Left lobe of liver (tissue), 2 donors: Measurements from ENCODE around the gene RGPD4. TPM values are rescaled to one million over a fixed set of nuclear protein-coding genes. Genes with fewer than 3 reads are reported as not detected.
A peak's percentile ranks its signal among the peaks of the same experiment; 100 is the strongest.
"Not testable (repeated sequence)": the region's sequence is repeated elsewhere in the genome, so short reads cannot be mapped to it uniquely, and the experiment has no call there.

Experiments
- ATAC-seq: fragments of 200-7000 bp; cut with Tn5 transposase; one replicate; pipeline ENCODE4 v1.9.1; 2020; ENCODE audit warnings: mild to moderate bottlenecking, moderate library complexity
- DNase-seq: peaks from one replicate; pipeline ENCODE4 v3.0.0-alpha.2; 2020; ENCODE audit warnings: low spot score
- total RNA-seq: library from RNA; stranded (reverse); gene quantifications from one replicate; pipeline ENCODE4 v1.2.1, GENCODE V29; 2021
- donor health status: DM: no; HTN: no; CAD: no; lungs with moderate emphysema.
- donor health status: DM: no; HTN: yes; CAD: no.

RGPD4 gene
- total RNA-seq, result not detected

- not testable (repeated sequence) for ATAC-seq, DNase-seq
Measured at GRCh38 chr2:107826749-107827148, at the start of gene RGPD4. Gene RGPD4, plus strand, starts transcription at chr2:107826892. Its CDS starts 122 bp downstream, at chr2:107827014.

GRCh38 chr2:107777974-107778373 is 48.7 kb upstream of the RGPD4 start:
- ATAC-seq, result no peak
- no peak for DNase-seq

- ATAC-seq, result no peak
Measured at GRCh38 chr2:107785756-107786155, 40.9 kb upstream of the RGPD4 start.

GRCh38 chr2:107790837-107791236 is 35.9 kb upstream of the RGPD4 start:
- no peak for DNase-seq

More at GRCh38 chr2:107785756-107786155, 40.9 kb upstream of the RGPD4 start:
- DNase-seq, result no peak

GRCh38 chr2:107801498-107801897 is 25.2 kb upstream of the RGPD4 start:
- no peak for ATAC-seq
- no peak for DNase-seq

More at GRCh38 chr2:107790837-107791236, 35.9 kb upstream of the RGPD4 start:
- no peak for ATAC-seq

- ATAC-seq (no peak), DNase-seq (no peak)
Measured at GRCh38 chr2:107804608-107805498, 21.8 kb upstream of the RGPD4 start.

- ATAC-seq, result no peak
- DNase-seq, result no peak
Measured at GRCh38 chr2:107806901-107807300, 19.8 kb upstream of the RGPD4 start.

- no peak for DNase-seq
- ATAC-seq, result no peak
Measured at GRCh38 chr2:107807988-107808387, 18.7 kb upstream of the RGPD4 start.

GRCh38 chr2:107808959-107809358 is 17.7 kb upstream of the RGPD4 start:
- DNase-seq (no peak), ATAC-seq (peak; percentile 46)

- ATAC-seq, result no peak
- DNase-seq, result no peak
Measured at GRCh38 chr2:107809835-107810234, 16.9 kb upstream of the RGPD4 start.

GRCh38 chr2:107810734-107811133 is 16.0 kb upstream of the RGPD4 start:
- ATAC-seq (no peak), DNase-seq (no peak)

- no peak for ATAC-seq
- DNase-seq, result no peak
Measured at GRCh38 chr2:107811411-107811810, 15.3 kb upstream of the RGPD4 start.

- ATAC-seq, result no peak
- no peak for DNase-seq
Measured at GRCh38 chr2:107812006-107812405, 14.7 kb upstream of the RGPD4 start.

- DNase-seq, result no peak
- no peak for ATAC-seq
Measured at GRCh38 chr2:107817378-107817777, 9.3 kb upstream of the RGPD4 start.

- no peak for ATAC-seq
- DNase-seq, result no peak
Measured at GRCh38 chr2:107822302-107822701, 4.4 kb upstream of the RGPD4 start.

- ATAC-seq, result no peak
- no peak for DNase-seq
Measured at GRCh38 chr2:107824451-107825205, 2.1 kb upstream of the RGPD4 start.

GRCh38 chr2:107825206-107825563 is 1.5 kb upstream of the RGPD4 start:
- DNase-seq (no peak), ATAC-seq (no peak)

- not testable (repeated sequence) for DNase-seq, ATAC-seq
Measured at GRCh38 chr2:107829514-107829913, 2.8 kb downstream of the RGPD4 start.

GRCh38 chr2:107833152-107833551 is 6.5 kb downstream of the RGPD4 start:
- DNase-seq, ATAC-seq: not testable (repeated sequence)

GRCh38 chr2:107833618-107834017 is 6.9 kb downstream of the RGPD4 start:
- DNase-seq, ATAC-seq: not testable (repeated sequence)

- peak; percentile 96 for ATAC-seq
- not testable (repeated sequence) for DNase-seq
Measured at GRCh38 chr2:107916121-107916520, 89.4 kb downstream of the RGPD4 start.
